NCI-H2171 (cell line): ENCODE data around the gene TIPRL.
"Not testable (repeated sequence)": the region's sequence is repeated elsewhere in the genome, so short reads cannot be mapped to it uniquely, and the experiment has no call there.

ENCODE experiments used
- DNase-seq: peaks from one replicate; lab custom pipeline; 2025; lab: John Stamatoyannopoulos, UW

The TIPRL gene

DNA sequence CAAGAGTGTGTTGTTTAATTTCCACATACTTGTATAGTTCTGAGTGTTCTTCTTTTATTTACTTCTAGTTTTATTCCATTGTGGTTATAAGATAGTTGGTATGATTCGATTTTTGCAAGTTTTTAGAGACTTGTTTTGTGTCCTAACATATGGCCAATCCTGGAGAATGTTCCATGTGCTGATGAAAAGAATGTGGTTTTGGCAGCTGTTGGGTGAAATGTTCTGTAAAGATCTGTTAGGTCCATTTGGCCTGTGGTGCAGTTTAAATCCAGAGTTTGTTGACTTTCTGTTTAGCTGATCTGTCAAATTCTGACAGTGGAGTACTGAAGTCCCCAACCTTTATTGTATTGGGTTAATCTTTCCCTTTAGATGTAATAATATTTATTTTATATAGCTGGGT, 19.5 kb upstream of the TIPRL start:
- no peak for DNase-seq

DNA sequence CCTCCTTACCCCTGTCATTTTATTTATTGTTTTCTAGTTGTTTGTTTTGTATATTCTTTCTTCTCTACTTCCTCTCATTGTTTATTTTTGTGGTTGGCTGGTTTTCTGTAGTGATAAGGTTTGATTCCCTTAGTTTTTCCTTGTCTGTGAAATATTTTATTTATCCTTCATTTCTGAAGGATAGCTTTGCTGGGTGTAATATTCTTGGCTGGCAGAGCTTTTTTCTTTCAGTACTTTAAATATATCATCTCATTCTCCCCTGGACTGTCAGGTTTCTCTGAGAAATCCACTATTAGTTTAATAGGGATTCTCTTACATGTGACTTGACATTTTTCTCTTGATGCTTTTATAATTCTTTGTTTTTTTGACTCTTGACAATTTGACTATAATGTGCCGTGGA, 18.8 kb upstream of the TIPRL start:
- DNase-seq: no peak

DNA sequence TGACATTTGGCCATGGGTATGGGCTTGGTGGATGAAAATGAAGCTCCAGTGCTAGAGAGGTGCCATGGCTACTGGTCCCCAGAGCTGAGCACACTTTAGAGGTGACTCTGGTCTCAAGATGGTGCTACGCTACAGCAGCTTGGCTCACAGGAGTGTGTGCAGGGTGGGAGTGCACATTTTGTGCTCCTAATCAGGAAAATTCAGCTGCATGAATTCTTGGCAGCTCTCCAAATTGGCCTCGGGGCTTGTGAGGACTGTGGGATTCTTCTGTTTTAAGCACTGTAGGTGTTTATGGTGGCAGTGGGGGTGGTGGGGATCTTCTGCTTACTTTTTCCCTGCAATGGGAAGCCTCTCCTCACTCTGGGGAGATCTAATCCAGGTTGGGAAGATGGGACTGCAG, 17.3 kb upstream of the TIPRL start:
- peak; percentile 8 for DNase-seq

DNA sequence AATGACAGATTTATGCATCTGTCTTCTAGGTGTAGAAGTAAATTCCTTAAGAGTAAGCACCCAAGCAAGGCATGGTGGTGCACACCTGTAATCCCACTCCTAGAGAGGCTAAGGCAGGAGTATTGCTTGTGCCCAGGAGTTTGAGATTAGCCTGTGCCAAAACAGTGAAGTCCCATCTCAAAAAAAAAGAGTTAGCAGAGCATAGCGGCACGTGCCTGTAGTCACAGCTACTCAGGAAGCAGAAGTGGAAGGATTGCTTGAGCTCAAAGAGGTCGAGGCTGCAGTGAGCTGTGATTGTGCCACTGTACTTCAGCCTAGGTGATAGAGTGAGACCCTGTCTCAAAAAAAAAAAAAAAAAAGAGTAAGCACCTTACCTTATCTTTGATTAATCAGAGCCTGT, 15.1 kb upstream of the TIPRL start:
- DNase-seq: no peak

DNA sequence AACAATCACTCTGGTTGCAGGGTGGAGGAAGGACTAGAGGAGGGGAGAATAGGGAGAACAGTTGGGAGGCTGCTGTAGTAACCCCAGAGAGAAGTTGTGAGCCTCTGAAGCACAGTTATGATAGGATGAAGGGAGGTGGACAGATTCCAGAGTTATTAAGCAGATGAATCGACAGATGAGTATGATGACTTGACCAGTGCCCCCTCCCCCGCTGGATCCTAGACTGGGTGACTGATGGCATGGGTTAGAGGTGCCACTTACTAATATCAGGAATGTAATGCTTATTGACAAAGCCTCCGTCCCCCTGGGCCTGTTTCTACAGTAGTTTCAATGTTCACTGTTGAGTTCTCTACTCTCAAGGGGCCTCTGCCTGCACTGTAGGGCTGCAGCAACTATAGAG, 14.0 kb upstream of the TIPRL start:
- DNase-seq: no peak

DNA sequence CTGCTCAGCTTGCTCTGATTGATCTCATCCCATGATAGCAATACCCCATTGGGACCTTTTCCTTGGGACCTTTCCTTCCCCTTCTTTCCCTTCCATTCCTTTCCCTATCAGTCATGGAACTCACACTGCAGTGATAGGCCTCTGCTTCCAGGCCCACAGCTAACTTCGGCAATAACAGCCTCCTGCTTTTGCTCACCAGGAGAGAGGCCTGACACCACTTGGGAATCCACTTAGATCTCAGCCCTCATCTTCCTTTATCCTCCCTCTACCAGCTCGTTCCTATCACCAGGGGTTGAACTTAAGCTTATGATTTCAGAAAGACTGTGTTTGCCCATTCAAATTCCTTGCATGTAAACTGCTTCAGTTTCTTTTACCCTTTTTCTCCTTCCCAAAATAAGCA, 11.0 kb upstream of the TIPRL start:
- DNase-seq: no peak

DNA sequence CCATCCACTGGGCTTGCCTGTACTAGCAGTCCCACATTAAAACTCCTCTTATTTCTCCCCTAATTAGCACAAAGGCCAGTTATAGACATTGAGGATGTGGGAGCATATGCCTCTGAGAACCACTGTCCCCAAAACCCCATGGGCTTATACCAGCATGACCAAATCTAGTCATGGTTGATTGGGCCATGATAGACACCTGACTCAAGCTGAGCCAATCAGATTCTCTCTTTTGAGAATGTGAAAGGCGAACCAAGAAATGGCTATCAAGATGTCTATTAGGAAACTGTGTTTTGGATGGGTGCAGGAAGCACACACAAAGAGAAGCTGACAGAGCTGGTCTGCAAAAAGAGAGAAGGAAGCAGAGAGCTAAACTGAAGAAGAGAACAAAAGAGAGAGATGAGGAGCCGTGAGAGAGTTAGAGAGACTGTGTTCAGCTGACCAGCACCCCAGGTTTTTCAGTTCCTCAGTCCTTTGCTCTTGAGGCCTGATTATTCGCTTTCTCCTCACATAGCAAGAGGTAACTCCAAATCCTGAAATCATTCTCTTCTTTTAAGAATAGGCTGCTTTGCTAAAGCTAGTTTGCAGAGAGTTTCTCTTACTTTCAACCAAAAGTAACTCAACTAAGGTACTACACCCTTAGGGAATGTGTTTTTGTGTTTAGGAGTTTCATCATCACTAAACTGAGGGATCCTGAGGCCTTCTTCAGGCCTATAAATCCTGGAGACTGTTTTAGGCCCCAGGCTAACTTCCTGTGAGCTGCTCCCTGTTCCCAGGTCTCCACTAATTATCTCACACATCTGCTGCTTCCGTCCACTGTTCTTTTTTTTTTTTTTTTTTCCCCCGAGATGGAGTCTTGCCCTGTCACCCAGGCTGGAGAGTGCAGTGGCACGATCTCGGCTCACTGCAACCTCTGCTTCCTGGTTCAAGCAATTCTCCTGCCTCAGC, 7.9 kb upstream of the TIPRL start:
- no peak for DNase-seq

DNA sequence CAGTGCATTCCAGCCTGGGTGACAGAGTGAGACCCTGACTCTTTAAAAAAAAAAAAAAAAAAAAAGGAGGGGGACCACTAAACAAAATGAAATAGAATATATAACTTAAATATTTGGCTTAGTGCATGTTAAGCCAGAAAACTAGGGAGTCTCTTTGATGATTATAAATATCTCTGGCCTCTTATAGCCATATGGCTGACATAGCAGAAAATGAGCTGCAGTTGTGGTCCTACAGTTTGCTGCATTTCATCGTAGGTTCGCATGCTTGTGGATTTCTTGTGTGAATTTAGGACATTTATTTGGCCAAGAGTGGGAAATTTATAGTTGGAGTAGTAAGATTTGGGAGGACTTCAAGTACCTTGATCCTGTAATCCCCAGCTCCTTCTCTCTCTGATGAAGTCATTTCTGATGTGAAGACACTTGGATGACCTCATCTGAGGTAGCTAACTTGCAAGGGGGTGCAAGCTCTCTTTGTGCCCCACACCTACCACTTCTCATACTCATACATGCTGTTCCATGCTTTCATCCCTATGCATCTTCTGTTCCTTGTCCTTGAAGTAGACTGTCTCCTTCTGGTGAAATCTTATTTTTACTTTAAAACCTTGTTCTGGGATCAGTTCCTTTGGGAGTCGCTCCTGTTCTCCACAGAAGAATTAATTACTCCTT, 6.4 kb upstream of the TIPRL start:
- no peak for DNase-seq

DNA sequence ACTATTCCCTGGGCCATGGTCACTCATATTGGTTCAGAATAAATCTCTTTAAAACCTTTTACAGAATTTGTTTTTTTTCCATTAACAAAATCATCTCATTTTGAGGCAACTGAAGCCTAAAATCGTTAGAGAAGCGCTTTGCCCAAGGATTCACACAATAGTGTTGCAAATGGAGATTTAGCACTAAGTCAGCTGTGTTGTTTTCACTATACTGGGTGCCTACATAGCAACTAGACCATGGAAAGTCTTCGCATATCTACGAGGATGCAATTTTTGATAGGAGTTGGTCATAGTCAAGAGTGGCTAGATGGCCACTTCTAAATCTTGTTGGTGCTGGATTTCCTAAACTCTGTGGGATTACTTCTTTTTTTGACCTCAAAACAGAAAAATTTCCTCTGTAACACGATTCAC, 530 bp upstream of the TIPRL start:
- DNase-seq: no peak

DNA sequence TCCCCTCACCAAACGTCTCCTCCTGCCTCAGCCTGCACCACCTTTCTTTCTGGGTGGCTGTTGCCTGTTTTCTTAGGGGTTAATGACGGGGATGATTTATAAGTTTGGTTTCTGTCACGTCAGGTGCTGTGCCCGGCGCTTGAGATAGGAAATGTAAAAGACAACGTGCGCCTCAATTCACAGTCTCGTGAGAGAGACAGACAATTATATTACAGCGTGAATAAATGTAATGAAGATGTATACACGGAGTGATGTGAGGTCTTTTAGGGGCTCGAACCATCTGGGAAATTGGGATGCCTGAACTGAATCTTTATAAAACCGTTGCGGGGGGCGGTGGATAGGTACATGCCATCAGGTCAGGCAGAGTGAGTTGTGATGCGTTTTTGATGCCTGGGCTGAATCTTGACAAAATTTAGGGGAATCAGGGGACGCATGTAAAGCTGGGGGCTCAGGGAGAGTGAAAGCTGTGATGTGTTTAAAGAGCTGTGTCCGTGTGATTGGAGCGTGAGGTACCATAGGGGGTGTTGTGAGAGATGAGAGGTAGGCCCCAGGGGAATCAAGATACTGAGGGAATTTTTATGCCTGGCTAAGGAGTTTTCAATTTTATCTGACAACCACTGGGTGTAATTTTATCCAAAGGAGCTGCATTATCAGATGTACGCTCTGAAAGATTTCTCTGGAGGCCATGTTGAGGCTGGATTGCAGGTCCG, 831 bp downstream of the TIPRL start:
- DNase-seq: no peak

DNA sequence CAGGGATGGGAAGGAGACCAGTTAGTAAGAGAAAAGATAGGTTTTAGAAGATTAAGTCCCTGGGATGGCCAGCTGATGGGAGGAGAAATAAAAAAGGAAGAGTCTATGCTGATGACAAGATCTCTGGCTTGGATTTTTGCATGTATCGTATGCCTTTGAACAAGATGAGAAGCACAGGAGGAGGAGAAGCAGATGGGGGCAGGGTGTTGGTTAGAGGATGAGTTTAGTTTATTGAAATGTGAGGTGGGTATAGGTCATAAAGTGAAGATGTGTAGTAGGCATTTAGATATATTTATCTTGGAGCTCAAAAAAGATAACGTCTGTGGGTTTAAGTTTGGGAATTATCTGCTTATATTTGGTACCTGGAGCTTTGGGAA, 1.4 kb downstream of the TIPRL start:
- no peak for DNase-seq

DNA sequence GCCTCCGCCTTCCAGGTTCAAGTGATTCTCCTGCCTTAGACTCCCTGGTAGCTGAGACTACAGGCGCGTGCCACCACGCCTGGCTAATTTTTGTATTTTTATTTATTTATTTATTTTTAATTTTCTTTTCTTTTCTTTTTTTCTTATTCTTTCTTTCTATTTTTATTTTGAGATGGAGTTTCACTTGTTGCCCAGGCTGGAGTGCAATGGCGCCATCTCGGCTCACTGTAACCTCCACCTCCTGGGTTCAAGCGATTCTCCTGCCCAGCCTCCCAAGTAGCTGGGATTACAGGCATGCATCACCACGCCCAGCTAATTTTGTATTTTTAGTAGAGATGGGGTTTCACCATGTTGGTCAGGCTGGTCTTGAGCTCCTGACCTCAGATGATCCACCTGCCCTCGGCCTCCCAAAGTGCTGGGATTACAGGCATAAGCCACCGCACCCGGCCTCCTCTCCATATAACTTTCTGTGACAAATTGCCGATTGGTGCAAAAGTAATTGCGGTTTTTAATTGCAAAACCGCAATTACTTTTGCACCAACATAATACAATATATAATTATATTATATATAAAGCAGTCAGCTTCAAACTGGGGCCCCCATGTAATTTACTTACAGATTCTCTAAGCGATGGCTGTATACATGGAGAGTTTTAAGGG, 2.4 kb downstream of the TIPRL start:
- DNase-seq: not testable (repeated sequence)

DNA sequence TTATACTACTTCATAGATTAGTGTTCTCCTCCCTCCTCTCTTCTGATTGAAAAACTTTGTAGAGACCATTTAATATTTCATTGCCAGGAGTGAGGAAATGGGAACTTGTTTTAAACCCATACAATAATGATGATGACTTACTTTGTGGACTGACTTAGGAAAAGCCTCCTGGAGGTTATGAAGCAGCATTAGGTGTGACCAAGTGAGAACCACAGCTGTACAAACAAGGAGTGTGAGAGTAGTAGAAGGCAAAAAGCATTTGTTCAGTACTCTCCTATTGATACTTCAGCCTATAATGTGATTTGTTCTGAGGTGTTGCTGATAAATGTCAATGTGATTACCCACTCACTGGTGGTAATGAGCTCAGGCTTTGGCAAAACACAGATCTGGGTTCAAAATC, 8.4 kb downstream of the TIPRL start:
- no peak for DNase-seq

DNA sequence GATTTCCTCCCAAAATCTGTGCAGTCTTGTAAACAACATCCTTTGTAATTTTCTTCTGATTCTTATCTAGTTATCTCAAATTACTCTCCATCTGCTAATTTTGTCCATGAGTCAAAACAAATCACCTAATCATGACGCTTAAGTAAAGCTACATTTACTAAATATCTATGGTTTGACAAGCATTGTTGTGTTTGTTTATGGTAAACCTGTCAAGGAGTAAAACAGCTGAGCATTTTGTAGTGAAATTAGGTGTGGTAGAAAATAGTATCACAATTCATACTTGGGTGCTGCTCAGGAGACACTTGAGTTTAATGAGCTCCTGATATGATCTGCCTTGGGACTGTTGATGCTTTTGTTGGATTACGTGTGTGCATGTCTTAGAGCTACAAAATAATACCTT, 11.6 kb downstream of the TIPRL start:
- DNase-seq: no peak

DNA sequence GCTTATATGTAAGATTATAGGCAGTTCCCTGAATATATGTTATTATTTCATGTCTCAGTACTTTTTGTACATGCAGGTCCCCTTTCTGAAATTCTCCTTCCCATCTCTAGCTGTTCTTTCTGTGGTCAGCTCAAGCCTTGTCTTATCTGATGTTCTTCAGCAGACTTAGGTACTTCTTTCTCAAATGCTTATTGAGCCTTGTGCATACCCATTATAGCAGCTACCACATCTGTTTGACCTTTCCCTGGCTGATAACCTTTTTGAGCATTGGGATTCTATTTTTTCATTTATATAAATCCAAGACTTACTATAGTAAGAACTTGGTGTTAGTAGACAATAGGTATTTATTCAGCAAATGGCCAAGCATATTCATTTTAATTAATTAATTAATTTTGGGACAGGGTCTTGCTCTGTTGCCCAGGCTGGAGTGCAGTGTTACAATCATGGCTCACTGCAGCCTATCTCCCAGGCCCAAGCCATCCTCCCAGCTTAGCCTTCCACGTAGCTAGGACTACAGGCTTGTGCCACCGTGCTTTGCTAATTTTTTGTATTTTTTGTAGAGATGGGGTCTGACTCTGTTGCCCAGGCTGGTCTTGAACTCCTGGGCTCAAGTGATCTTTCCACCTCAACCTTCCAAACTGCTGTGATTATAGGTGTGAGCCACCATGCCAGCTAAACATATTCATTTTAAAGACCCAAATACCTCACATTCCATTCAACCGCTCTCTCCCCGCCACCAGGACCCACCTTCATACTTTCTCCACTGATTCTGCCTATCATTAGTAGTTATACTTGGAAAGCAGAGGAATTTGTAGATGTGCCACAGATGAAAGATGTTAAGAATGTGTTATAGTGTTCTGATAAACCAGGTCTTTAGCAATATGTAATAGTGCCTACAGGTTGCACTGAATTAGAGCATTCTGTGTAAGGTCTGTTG, 16.7 kb downstream of the TIPRL start:
- no peak for DNase-seq

DNA sequence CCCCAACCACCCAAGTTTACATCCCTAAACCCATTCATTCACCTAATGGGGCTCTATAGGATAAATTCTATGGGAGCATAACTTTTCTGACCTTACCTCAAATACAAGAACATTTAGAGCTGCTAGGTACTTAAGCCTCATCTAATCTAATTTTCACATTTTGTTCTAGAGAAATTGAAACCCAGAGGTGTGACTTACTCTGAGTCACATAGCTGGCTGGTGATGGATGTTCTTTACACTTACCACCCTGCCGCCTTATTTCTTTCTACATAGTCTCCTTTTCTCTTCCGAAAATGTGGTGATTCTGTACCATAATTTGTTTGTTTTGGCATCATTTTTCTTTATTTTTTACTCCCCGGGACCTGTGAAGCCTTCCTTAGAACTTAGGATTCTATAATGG, 20.3 kb downstream of the TIPRL start:
- no peak for DNase-seq

DNA sequence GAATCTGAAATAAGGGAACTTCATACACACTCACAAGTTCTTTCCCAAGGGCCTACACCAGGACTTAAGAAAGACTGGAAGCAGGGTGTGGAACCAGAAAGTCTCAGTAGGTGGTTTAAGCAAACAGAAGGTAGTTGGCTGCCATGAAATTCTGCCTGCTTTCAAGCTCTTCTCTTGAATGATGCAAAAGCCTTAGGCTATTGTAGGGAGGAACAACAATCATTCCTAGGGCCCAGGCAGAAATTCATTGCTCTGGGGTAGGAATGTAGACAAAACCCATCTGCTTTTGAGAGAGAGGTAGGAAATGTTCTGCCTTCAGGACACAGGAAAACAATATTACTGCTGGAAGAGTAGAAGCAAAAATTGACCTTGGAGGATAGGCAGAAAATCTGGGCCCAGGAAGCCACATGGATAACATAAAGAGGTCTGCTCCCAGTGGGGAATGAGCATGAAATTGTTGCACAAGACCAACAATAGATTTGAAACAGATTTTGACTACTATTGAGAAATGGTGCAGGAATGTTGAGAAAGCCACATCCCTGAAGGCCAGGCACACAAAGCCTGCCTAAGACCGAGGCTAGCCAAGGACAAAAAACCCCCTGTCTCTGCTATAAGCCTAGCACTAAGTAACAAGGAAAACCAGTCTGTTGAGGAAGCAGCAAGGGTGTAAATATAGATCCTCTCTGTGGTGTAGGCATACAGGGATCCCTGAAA, 24.3 kb downstream of the TIPRL start:
- no peak for DNase-seq

DNA sequence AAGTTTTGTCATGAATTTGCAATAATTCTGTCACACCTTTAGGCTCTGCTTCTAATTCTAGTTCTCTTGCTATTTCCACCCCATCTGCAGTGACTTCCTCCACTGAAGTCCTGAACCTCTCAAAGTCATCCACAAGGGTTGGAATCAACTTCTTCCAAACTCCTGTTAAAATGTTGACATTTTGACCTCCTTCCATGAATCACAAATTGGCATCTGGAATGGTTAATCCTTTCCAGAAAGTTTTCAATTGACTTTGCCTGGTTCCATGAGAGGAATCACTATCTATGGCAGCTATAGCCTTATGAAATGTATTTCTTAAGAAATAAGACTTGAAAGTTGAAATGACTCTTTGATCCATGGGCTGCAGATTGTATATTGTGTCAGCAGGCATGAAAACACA, 27.3 kb downstream of the TIPRL start:
- no peak for DNase-seq

DNA sequence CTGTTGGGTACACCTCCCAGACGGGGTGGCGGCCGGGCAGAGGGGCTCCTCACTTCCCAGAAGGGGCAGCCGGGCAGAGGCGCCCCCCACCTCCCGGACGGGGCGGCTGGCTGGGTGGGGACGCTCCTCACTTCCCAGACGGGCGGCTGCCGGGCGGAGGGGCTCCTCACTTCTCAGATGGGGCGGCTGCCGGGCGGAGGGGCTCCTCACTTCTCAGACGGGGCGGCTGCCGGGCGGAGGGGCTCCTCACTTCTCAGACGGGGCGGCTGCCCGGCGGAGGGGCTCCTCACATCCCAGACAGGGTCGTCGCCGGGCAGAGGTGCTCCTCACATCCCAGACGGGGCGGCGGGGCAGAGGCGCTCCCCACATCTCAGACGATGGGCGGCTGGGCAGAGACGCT, 28.9 kb downstream of the TIPRL start:
- DNase-seq: not testable (repeated sequence)

DNA sequence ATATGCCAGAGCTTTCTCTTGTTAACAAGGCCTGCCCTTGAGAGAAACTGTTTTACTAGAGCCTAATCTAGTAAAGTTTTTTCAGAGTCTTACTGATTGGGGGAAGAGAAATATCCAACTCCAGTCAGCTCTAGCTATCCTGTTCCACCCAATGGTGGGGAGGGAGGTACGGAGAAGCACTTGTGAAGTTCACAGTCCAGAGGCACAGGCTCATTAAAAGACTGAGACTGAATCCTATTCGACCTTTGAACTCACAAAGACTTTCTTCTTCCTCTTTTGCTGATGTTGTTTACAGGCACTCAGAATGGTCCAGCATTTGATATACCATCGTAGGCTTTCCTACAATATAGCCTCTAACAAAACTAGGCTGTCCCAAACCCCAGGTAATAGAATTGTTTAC, 31.6 kb downstream of the TIPRL start:
- no peak for DNase-seq

DNA sequence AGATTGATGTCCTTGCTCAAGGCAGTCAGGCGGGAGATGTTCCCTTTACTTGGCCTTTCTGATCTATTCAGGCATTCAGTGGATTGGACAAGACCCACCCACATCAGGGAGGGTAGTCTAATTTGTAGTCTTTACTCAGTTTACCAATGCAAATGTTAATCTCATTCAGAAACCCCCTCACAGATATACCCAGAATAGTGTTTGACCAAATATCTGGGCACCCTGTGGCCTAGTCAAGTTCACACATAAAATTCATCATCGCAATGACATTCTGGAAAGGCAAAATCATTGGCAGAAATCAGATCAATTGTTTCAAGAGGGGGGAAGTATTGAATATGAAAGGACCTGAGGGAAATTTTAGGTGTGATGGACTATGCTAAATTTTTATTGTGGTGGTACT, 34.6 kb downstream of the TIPRL start:
- no peak for DNase-seq
